COLO829 (cell line): ENCODE data around the gene OR5K3.
"Not testable (repeated sequence)": the region's sequence is repeated elsewhere in the genome, so short reads cannot be mapped to it uniquely, and the experiment has no call there.

ENCODE experiments used
- DNase-seq: peaks from one replicate; pipeline ENCODE4 v3.0.0; 2012; ENCODE audit warnings: low spot score

OR5K3 gene, protein sequence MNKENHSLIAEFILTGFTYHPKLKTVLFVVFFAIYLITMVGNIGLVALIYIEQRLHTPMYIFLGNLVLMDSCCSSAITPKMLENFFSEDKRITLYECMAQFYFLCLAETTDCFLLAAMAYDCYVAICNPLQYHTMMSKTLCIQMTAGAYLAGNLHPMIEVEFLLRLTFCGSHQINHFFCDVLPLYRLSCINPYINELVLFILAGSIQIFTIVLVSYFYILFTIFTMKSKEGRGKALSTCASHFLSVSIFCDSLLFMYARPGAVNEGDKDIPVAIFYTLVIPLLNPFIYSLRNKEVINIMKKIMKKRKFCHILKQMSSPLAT

DNA sequence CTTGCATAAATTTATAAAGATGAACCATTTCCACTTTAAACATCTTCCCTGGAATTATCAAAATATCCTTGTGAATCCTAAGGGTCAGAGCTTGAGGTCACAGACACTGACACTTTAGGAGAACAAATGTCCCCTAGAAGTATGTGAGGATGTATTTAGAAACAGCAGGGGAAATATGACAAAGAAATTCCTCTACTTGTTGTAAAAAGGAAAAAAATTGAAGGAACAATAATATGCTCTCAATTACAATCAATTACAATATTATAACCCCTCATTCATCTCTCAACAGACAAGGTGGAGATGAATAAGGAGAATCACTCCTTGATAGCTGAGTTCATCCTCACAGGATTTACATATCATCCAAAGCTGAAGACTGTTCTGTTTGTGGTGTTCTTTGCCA lies at the start of gene OR5K3:
TSS of gene OR5K3 (plus strand) at position 301 of the 400 bp plus-strand sequence. CDS start at position 301, 0 bp downstream.
- DNase-seq = no peak

DNA sequence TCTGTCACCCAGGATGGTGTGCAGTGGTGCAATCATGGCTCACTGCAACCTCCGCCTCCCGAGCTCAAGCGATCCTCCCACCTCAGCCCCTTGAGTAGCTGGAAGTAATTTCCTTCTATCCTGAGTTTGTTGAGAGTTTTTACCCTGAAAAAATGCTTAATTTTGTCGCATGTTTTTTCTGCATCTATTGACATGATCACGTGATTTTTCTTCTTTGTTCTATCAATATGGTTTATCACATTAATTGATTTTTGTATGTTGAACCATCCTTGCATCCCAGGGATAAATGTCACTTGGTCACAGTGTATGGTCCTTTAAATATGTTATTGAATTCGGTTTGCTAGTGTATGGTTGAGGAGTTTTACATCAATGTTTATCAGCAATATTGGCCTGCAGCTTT lies 48.7 kb upstream of the OR5K3 start:
- no peak for DNase-seq

DNA sequence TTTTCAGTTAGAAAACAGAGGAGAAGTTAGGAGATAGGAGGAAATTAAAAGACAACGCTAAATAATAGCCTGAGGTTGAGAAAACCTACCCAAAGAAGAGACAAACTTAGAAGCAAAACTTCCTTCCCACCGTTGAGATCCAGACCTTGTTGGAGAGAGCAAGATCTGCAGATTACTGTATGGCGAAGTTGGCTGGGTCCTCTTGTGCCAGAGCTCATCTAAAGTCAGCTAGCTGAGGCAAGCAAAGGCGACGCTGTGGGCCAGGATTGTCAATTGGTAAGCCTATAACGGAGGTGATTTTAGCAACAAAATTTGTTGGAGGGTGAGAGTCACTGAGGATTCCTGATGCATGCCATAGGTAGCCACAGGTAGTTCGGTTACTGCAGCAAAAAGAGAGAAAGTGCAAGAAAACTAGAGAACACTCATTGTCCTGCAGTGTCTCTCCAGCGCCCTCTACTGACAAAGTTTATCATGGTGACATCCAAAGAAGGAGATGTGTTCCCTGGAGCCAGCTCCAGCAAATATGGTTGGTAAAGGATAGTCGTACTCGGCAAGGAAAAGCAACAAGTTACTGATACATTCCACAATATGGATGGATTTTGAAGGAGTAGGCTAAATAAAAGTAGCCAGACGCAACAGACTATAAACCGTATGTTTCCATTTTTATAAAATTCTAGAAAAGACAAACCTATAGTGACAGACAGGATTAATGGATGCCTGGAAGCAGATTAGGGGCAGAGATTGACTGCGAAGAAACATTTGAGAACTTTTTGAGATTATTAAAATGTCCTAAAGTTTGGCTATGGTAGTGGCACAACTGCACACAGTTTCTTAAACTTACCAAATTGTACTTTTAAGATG lies 46.6 kb upstream of the OR5K3 start:
- DNase-seq = peak; percentile 75

DNA sequence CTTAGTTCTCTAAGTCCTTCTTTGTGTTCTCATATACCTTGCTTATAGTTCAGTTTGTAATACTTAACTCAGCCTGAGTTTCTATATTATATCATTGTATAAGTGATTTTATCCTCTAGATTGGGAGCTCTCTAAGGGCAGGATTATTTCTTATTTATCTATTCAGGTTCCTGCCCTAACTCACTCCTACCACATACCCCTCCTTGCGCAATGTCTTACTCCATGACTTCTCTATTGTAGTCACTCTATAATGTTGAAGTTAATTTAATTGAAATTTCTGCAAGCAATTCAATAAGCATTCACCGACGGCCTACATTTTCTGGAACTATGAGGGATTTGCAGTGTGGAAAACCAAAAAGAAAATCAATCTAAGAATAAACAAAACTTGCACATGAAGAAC lies 40.4 kb upstream of the OR5K3 start:
- no peak for DNase-seq

DNA sequence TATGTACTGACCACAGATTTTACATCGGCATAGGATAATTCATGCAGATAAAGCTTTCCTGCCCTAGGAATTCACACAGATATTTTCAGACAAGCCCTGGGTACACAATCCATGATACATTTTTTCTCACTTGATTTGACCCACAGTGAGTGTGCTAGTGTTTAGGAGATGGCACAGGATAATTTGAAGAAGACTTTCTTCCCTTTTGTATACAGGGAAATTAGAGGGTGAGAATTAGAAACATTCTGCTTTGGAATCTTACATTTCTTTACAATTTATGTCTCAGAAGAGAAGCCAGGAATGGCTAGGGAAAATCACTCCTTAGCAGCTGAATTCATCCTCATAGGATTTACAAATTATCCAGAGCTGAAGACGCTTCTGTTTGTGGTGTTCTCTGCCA lies 36.9 kb upstream of the OR5K3 start, which contains the start of gene OR5K4:
TSS of gene OR5K4 (plus strand) at position 301 of the 400 bp plus-strand sequence. CDS start at position 301, 0 bp downstream.
- DNase-seq = no peak

DNA sequence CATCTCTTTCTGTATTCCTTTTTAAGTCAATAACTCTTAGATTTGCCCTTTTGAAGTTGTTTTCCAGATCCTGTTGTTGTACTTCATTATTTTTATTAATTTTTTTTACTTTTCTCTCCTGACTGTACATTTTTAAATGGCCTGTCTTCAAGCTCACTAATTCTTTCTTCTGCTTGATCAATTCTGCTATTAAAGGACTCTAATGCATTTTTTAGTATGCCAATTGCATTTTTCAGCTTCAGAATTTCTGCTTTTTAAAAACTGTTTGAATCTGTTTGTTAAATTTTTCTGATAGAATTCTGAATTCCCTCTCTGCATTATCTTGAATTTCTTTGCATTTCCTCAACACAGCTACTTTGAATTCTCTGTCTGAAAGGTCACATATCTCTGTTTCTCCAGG lies 31.2 kb upstream of the OR5K3 start:
- no peak for DNase-seq

DNA sequence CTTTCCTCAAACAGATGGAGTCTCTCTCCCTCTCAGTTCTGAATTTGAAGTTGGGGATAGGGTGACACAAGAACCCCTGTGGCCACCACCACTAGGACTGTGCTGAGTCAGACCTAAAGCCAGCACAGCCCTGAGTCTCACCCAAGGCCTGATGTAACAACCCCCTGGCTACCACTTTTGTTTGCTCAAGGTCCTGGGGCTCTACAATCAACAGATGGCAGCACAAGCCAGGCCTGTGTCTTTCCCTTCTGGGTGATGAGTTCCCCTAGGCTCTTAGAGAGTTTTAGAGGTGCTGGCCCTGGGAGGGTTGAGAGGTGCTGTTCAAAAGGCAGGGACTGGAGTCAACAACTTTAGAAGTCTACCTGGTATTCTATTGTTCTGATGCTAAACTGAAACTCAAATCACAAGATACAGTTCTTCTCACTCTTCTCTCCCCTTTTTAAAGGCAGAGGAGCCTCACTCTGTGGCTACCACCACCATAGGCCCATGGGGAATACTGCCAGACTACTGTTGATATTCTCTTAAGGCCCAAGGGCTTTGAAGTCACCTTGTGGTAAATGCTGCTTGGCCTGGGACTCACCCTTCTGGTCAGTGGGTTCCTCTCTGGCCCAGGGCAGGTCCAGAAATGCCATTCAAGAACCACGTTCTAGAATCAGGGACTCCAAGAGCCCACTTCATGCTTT lies 30.3 kb upstream of the OR5K3 start:
- no peak for DNase-seq

DNA sequence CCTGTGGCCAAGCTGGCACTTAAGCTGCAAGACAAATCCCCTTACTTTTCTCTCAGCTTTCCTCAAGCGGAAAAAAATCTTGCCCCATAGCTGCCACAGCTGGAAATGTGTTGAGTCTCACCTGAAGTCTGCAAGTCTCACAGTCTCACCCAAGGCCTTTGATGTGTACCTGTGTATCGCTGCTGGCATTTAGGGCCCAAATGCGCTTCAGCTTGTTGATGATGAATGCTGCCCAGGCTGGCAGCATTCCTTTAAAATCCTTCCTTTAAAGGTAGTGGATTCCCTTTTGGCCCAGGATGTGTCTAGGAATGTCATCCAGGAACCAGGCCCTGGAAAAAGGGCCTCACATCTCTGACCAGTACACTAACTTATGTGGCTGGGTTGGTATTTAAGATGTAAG lies 29.8 kb upstream of the OR5K3 start:
- no peak for DNase-seq

DNA sequence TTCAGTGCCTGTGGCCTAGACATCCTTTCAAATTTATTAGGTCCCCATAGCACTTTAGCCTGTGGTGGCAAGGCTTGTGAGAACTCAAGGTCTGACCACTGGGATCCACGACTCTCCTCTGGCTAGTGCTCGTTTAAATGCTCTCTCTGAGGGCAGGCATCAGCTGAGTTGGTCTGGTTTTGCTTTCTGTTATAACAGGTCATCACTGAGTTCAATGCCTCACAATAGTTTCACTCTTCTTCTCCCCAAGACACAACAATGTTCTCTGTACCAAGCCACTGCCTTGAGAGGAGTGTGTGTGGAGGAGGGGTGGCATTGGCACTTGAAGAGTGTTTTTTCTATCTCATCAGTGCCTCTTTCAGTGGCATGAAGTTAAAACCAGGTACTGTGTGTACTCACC lies 29.2 kb upstream of the OR5K3 start:
- no peak for DNase-seq

DNA sequence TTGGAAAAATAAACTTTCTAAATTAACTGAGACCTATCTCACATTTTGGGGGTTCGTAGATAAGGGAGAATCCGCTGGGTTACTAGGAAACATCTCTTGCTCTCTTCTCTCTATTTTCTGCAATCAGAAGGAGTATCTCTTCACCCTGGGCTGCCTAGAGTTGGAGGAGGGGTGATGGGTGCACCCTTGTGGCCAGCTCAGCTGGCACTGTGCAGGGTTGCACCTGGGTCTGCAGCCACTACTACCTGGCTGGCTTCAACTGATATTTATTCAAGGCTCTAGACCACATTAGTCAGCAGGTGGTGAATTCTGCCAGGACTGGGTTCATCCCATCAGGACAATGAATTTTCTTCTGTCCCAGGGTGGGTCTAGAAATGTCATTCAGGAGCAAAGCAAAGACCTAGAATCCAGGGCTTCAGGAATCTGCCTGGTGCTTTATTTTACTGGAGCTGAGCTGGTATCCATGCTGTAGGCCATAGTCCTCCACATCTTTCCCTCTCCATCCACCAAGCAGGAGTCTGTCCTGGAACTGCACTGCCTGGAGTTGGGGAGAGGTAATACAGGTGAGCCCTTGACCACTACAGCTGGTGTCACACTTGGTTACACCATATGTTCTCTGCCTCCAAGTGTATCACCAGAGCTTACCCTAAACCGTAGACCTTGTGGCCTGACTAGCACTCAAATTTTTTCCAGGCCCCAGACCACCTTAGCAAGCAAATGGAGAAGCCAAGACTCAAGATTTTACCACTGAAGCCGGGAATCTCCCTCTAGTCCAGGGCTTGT lies 22.8 kb upstream of the OR5K3 start:
- DNase-seq = no peak

DNA sequence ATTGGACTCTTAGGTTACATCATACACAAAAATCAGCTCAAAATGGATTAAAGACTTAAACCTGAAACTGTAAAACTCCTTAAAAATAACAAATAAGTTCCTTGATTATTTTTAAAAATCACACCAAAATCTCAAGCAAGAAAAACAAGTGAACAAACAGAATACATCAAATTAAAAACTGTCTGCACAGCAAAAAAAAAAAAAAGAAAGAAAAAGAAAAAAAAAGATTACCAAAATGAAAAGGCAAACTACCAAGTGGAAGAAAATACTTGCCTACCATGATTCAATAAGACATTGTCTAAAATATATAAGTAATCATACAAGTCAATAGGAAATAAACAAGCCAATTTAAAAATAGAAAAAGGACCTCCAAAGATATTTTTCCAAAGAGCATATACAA lies 19.3 kb upstream of the OR5K3 start:
- DNase-seq = no peak

DNA sequence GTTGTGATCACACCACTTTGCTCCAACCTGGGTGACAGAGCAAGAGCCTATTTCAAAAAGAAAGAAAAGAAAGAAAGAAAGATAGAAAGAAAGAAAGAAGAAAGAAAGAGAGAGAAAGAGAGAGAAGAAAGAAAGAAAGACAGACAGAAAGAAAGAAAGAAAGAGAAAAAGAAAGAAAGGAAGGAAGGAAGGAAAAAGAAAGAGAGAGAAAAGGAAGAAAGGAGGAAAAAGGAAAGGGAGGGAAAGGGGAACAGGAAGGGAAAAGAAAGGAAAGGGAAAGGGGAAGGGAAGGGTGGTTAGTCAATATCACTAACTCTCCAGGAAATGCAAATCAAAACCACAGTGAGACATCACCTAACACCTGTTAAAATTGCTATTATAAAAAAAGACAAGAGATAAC lies 18.6 kb upstream of the OR5K3 start:
- DNase-seq = no peak

DNA sequence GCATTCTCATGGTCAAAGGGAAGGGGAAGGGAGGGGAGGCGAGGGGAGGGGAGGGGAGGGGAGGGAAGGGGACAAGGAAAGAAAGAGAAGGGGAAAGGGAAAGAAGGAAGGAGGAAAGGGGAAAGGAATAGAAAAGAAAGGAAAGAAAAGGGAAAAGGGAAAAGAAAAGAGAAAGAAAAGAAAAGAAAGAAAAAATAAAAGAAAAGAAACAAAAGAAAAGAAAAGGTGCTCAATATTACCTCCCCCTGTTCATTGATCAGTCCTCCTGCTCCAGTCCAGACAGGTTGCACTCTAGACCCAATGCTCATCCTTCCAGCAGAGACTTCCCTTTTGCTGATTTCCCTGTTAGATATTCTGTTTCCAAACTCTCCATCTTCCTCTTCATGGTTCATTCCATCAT lies 18.0 kb upstream of the OR5K3 start:
- no peak for DNase-seq

DNA sequence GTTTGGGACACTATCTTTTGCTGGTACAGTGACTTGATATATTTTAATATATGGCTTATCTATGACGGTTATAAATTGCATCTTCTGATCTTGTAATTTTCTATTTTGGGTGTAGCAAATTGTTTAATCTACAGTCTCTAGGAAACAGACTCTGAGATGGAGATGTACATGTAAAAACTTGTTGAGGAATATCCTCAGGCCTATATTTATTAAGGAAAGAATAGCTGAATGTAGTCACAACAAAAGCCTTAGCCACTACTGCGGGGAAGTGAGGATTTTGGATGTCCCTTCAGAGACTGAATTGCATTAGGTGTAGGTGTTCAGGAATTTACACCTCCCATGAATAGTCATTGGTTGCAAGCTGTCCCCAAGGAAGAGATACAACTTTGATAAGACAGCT lies 13.8 kb upstream of the OR5K3 start:
- DNase-seq = no peak

DNA sequence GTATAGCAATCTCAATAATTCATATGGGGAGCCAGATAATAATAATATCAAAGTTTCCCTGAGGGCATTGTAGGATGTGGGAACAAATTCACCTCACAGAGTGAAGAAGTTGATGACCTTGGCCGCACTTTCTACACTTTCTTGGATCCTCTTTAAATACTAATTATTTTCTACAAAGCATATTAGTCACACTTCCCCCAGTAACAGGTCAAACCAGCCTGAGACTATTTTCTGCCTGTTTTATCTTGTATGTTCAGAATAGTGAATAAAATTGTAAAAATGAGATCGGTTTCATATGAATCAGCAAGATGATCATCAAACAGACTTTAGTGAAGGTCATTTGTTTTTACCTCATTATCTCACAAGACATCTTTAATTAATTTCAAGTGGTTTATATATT lies 2.3 kb upstream of the OR5K3 start:
- no peak for DNase-seq

DNA sequence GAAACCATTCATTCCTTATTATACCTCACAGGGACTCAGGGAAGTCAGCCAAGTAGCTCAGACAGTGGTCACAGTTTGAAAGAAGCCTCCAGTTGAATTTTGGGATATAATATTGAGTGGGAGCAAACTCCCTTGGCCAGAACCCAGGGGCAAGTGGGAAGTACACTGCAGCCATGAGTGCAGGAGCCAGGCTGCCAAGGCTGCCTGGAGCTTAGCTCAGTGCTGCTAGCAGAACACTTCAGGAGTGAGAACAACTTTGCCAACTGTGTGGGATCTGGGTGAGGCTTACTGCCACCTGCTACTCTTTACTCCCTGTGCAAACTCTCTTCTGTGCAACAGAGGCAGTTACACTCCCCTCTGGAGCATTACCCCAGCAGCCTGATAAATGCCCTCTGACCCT lies 4.6 kb downstream of the OR5K3 start:
- no peak for DNase-seq

DNA sequence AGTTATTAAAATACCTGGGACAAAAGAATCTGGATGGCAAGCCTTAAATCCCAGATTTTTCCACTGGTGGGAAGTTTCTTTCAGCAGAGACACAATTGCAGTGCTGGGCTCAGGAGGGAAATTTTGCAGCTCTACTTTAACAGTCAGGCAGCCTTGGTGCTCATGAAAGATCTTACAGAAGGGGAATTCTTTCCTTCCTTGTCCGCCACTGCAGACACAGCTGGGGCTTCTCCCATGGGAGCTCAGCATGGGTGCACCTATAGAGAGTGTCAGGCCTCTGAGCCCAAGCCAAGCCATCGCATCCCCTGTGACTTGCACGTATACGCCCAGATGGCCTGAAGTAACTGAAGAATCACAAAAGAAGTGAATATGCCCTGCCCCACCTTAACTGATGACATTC lies 6.0 kb downstream of the OR5K3 start:
- DNase-seq = not testable (repeated sequence)

DNA sequence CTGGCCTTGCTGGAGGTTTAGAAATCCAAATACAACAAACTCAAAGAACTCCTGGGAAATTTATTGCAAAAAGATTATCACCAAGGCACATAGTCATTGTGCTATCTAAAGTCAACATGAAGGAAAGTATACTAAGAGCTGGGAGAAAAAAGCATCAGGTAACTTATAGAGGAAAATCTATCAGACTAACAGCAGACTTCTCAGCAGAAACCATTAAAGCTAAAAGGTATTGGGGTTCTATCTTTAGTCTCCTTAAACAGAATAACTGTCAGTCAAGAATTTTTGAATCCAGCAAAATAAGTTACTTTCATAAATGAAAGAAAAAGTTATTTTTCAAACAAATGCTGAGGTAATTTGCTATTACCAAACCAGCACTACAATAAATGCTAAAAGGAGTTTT lies 8.0 kb downstream of the OR5K3 start:
- DNase-seq = no peak

DNA sequence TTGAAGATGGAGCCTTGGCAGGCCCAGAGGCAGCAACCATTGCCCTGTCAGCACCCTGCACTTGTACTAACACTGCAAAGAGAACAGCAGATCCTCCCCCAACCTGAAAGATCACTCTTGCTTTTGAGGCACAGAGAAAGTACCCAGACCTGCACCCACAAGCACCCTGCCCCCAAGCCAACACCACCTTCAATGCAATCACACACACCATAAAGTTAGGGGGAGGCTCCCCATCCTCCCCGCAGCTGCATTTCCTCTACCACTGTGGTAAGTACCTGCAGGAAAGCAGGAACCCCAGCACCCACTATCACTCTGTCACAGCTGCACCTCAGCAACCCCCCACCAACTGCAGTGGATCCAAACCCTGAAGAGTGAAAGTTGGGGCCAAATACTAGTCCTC lies 12.0 kb downstream of the OR5K3 start:
- DNase-seq = no peak

DNA sequence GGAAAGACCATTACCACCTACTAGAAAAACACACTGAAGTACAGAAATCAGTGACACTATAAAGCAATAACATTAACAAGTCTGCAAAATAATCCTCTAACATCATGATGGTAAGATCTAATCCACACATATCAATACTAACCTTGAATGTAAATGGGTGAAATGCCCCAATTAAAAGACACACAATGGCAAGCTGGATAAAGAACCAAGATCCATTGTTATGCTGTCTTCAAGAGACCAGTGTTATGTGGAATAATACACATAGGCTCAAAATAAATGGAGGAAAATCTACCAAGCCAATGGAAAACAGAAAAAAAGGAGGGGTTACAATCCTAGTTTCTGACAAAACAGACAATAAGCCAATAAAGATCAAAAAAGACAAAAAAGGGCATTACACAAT lies 13.5 kb downstream of the OR5K3 start:
- no peak for DNase-seq

DNA sequence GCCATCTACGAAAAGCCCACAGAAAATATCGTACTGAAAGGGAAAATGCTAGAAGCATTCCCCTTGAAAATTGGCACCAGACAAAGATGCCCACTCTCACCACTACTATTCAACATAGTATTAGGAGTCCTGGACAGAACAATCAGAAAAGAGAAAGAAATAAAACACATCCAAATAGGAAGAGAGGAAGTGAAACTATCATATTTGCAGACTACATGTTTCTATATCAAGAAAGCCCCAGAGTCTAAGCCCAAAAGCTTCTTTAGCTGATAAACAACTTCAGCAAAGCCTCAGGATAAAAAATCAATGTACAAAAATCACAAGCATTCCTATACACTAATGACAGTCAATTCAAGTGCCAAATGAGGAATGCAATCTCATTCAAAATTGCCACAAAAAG lies 15.6 kb downstream of the OR5K3 start:
- DNase-seq = no peak

DNA sequence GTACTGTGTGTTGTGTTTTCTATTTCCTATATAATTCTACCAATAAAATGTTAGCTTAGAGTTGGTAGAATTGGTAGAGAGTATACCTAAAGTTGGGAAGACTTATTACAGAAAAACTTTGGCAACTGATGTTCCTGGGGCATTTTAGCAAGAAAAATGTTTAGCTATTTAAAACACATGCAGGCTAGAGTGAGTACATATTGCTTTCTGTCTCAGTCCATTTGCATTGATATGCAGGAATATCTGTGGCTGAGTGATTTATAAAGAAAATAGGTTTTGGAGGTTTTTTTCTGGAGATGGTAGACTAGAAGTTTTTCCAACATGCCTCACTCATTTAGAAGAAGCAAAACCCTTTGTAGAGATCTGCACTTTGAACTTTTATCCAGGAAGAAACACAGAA lies 42.1 kb downstream of the OR5K3 start:
- DNase-seq = no peak
